PC-9 (cell line): ENCODE results near the gene ADRA1B. TPM values are rescaled to one million over a fixed set of nuclear protein-coding genes. Genes with fewer than 3 reads are reported as not detected.

ENCODE experiments used
- BruUV-seq: library from RNA; stranded (reverse); fragments of 400-500 nt; replicated peaks from 2 replicates; lab custom pipeline; 2021; lab: Mats Ljungman, UMichigan
- CTCF ChIA-PET: fragments of 300-600 bp; sonication (Branson Sonifier 250); formaldehyde crosslinking; loops from one replicate; lab custom pipeline; 2022; ENCODE audit warnings: antibody characterized with exemption; lab: Charles Lee
- POLR2A ChIA-PET: fragments of 300-600 bp; sonication (Branson Sonifier 250); formaldehyde crosslinking; loops from one replicate; lab custom pipeline; 2022; ENCODE audit warnings: antibody characterized with exemption; ENCODE audit not compliant: unreplicated experiment; lab: Charles Lee
- DNase-seq, 2 experiments: peaks; one replicate each; pipeline versions ENCODE4 v3.0.0 to v3.0.0-alpha.2; 2015 to 2022; ENCODE audit warnings: mixed read lengths in 1 of 2
- H2AFZ ChIP-seq: fragments of 200-600 bp; sonication (generic); 2 replicates; pipeline ENCODE4 v1.8.1; 2017; ENCODE audit warnings: antibody characterized with exemption
- H3F3A ChIP-seq: fragments of 200-600 bp; sonication (generic); 2 replicates; pipeline ENCODE4 v1.8.1; 2017; ENCODE audit warnings: antibody characterized with exemption, mild to moderate bottlenecking, low read depth; ENCODE audit not compliant: insufficient read depth
- H3K27ac ChIP-seq: fragments of 200-600 bp; sonication (generic); 2 replicates; pipeline ENCODE4 v1.6.1; 2016; ENCODE audit warnings: mixed run types
- H3K27me3 ChIP-seq: fragments of 200-600 bp; sonication (generic); 2 replicates; pipeline ENCODE4 v1.6.1; 2016; ENCODE audit warnings: low read depth, mixed run types; ENCODE audit not compliant: insufficient read depth
- H3K36me3 ChIP-seq: fragments of 200-600 bp; sonication (generic); 2 replicates; pipeline ENCODE4 v1.6.1; 2016; ENCODE audit warnings: low read depth, mixed run types
- H3K4me1 ChIP-seq: fragments of 200-600 bp; sonication (generic); replicated peaks from 2 replicates; pipeline ENCODE4 v1.6.1; 2016; ENCODE audit warnings: mixed run types; ENCODE audit not compliant: insufficient read depth
- H3K4me2 ChIP-seq: fragments of 200-600 bp; sonication (generic); 2 replicates; pipeline ENCODE4 v1.6.1; 2017; ENCODE audit warnings: mixed run types
- H3K4me3 ChIP-seq: fragments of 200-600 bp; sonication (generic); 2 replicates; pipeline ENCODE4 v1.6.1; 2016; ENCODE audit warnings: mixed run types
- H3K79me2 ChIP-seq: fragments of 200-600 bp; sonication (generic); 2 replicates; pipeline ENCODE4 v1.6.1; 2017; ENCODE audit warnings: low read depth, mixed run types
- H3K9me2 ChIP-seq: fragments of 200-600 bp; sonication (generic); 2 replicates; pipeline ENCODE4 v1.8.1; 2017; ENCODE audit warnings: mild to moderate bottlenecking; ENCODE audit not compliant: insufficient read depth
- H3K9me3 ChIP-seq: fragments of 200-600 bp; sonication (generic); 2 replicates; pipeline ENCODE4 v1.8.1; 2016; ENCODE audit warnings: low read depth; ENCODE audit not compliant: insufficient read depth
- H4K20me1 ChIP-seq: fragments of 200-600 bp; sonication (generic); 2 replicates; pipeline ENCODE4 v1.8.1; 2017; ENCODE audit not compliant: insufficient read depth
- CTCF ChIP-seq: fragments of 200-600 bp; sonication (generic); conservative IDR thresholded peaks from 2 replicates; pipeline ENCODE4 v1.6.1; 2017; ENCODE audit warnings: mixed run types, antibody characterized with exemption, mild to moderate bottlenecking, moderate library complexity
- EZH2 ChIP-seq: fragments of 200-600 bp; sonication (generic); IDR thresholded peaks from 2 replicates; pipeline ENCODE4 v1.8.0; 2017; ENCODE audit warnings: antibody characterized with exemption, low read depth
- intact Hi-C: fragments of 100-400 bp; cut with micrococcal nuclease; formaldehyde crosslinking; loops from one replicate; pipeline ENCODE4 v1.10.0; 2022; ENCODE audit not compliant: unreplicated experiment
- total RNA-seq: library from RNA; stranded (reverse); gene quantifications from 2 replicates; pipeline ENCODE4 v1.2.3, GENCODE V29; 2021

The ADRA1B gene
- total RNA-seq, 1 experiment from 2014 or later, result 4.6 TPM

GRCh38 chr5:159969966-159970365 lies 53.7 kb downstream of the ADRA1B start:
- BruUV-seq, result no TSS peak
- no peak for DNase-seq
- H3K27me3 ChIP-seq, result no peaks in the 10 kb centered on the region
- H3K4me2 ChIP-seq, result no peak overlapping the region
- POLR2A ChIA-PET, result no interaction called here
- CTCF ChIA-PET, result no interaction called here
- H3K79me2 ChIP-seq, result no peaks in the 10 kb centered on the region
- H3K36me3 ChIP-seq, result no peaks in the 10 kb centered on the region
- intact Hi-C loops, result no loop called here
- H3K27ac ChIP-seq, result no peak overlapping the region
- H4K20me1 ChIP-seq, result no peaks in the 10 kb centered on the region
- H3F3A ChIP-seq, result 0 out of 2 replicates have a peak, but pooled peaks cover under 1% of the 10 kb centered on the region
- no peak overlapping the region for H3K4me3 ChIP-seq
- no peak overlapping the region for H2AFZ ChIP-seq
- H3K9me3 ChIP-seq, result no peaks in the 10 kb centered on the region
- H3K9me2 ChIP-seq, result no peaks in the 10 kb centered on the region
- 0 out of 2 replicates have a peak, but pooled peaks cover 5% of the 10 kb centered on the region for H3K4me1 ChIP-seq
- no peak for TF ChIP-seq CTCF
- TF ChIP-seq EZH2, result no peak

GRCh38 chr5:159971038-159971437 lies 54.8 kb downstream of the ADRA1B start:
- peak in 1 of 2 experiments; percentile 56 for DNase-seq
- H3K27ac ChIP-seq, result no peak overlapping the region
- intact Hi-C loops, result no loop called here
- TF ChIP-seq CTCF (no peak), EZH2 (no peak)
- H3K4me1 ChIP-seq, result peaks cover 16% of the 10 kb centered on the region
- peaks cover 5% of the 10 kb centered on the region; the same call in 1 of the 2 replicates for H3F3A ChIP-seq
- H3K27me3 ChIP-seq, result no peaks in the 10 kb centered on the region
- H2AFZ ChIP-seq, result no peak overlapping the region
- CTCF ChIA-PET, result no interaction called here
- no peaks in the 10 kb centered on the region for H3K79me2 ChIP-seq
- H3K4me3 ChIP-seq, result no peak overlapping the region
- no peaks in the 10 kb centered on the region for H3K36me3 ChIP-seq
- no peaks in the 10 kb centered on the region for H4K20me1 ChIP-seq
- no peaks in the 10 kb centered on the region for H3K9me3 ChIP-seq
- no TSS peak for BruUV-seq
- H3K4me2 ChIP-seq, result no peak overlapping the region
- H3K9me2 ChIP-seq, result no peaks in the 10 kb centered on the region
- POLR2A ChIA-PET, result no interaction called here

- no peaks in the 10 kb centered on the region for H4K20me1 ChIP-seq
- ChIA-PET CTCF (interaction anchor here (0.5 kb wide), 1 partner anchor 9 kb away, joined by 4 read pairs; no protein-coding TSS in a partner anchor), POLR2A (no interaction called here)
- H3K27me3 ChIP-seq, result no peaks in the 10 kb centered on the region
- no peak overlapping the region for H3K27ac ChIP-seq
- no peak overlapping the region for H3K4me3 ChIP-seq
- DNase-seq, result no peak
- H3K4me1 ChIP-seq, result peaks cover 16% of the 10 kb centered on the region
- H3K4me2 ChIP-seq, result no peak overlapping the region
- BruUV-seq, result no TSS peak
- H3K9me3 ChIP-seq, result no peaks in the 10 kb centered on the region
- peaks cover 5% of the 10 kb centered on the region; the same call in 1 of the 2 replicates for H3F3A ChIP-seq
- H3K36me3 ChIP-seq, result no peaks in the 10 kb centered on the region
- no peak overlapping the region for H2AFZ ChIP-seq
- no peaks in the 10 kb centered on the region for H3K9me2 ChIP-seq
- H3K79me2 ChIP-seq, result no peaks in the 10 kb centered on the region
- no peak for TF ChIP-seq EZH2
- TF ChIP-seq CTCF, result no peak
- intact Hi-C loops, result no loop called here
Measured at GRCh38 chr5:159971514-159971913, 55.2 kb downstream of the ADRA1B start.
